HL-60 (cell line): ENCODE data around the gene BTBD7.

Experiments used
- DNase-seq, 2 experiments: peaks; one replicate each; pipeline ENCODE4 v3.0.0-alpha.2; 2010 to 2020; ENCODE audit warnings: low read depth in 1 of 2, low spot score in 1 of 2
- H3K27ac ChIP-seq: fragments of 250-450 bp; sonication (Bioruptor Pico); replicated peaks from 2 replicates; pipeline ENCODE4 v1.5.1; 2020; ENCODE audit warnings: mild to moderate bottlenecking, moderate library complexity
- H3K27me3 ChIP-seq: fragments of 250-450 bp; sonication (Bioruptor Pico); 2 replicates; pipeline ENCODE4 v1.5.1; 2021; ENCODE audit warnings: mild to moderate bottlenecking, moderate library complexity; ENCODE audit not compliant: insufficient read depth, poor library complexity, severe bottlenecking
- H3K4me3 ChIP-seq: replicated peaks from 2 replicates; pipeline ENCODE4 v1.5.1; 2011; ENCODE audit warnings: mild to moderate bottlenecking, control low read depth, low read length; ENCODE audit not compliant: insufficient read depth
- CTCF ChIP-seq: IDR thresholded peaks from one replicate; pipeline ENCODE4 v1.5.1; 2011; ENCODE audit warnings: low read length, control low read depth, inconsistent platforms; ENCODE audit not compliant: insufficient read depth
- GABPA ChIP-seq: IDR thresholded peaks from 2 replicates; pipeline ENCODE4 v1.6.1; 2012; ENCODE audit warnings: low read depth
- POLR2AphosphoS5 ChIP-seq: IDR thresholded peaks from 2 replicates; pipeline ENCODE4 v1.6.1; 2012; ENCODE audit warnings: low read depth
- REST ChIP-seq: IDR thresholded peaks from 2 replicates; pipeline ENCODE4 v1.6.1; 2012; ENCODE audit warnings: low read depth; ENCODE audit not compliant: insufficient replicate concordance
- SPI1 ChIP-seq: IDR thresholded peaks from 2 replicates; pipeline ENCODE4 v1.6.1; 2012; ENCODE audit warnings: low read depth, mild to moderate bottlenecking, borderline replicate concordance

The BTBD7 gene

GRCh38 chr14:93268406-93268805 lies 64.4 kb downstream of the BTBD7 start:
- Histone ChIP-seq H3K4me3 (no peak overlapping the region), H3K27ac (no peak overlapping the region), H3K27me3 (no peaks in the 10 kb centered on the region)
- DNase-seq: no peak
- TF ChIP-seq GABPA: no peak
- TF ChIP-seq SPI1: no peak
- no peak for TF ChIP-seq REST
- no peak for TF ChIP-seq CTCF
- no peak for TF ChIP-seq POLR2AphosphoS5

GRCh38 chr14:93267149-93267711 lies 65.6 kb downstream of the BTBD7 start:
- H3K4me3 ChIP-seq: no peak overlapping the region
- no peak for DNase-seq
- TF ChIP-seq POLR2AphosphoS5 (no peak), REST (no peak), SPI1 (no peak), CTCF (no peak), GABPA (no peak)
- H3K27me3 ChIP-seq: no peaks in the 10 kb centered on the region
- H3K27ac ChIP-seq: no peak overlapping the region

- H3K4me3 ChIP-seq: no peak overlapping the region
- DNase-seq: no peak
- H3K27ac ChIP-seq: no peak overlapping the region
- no peaks in the 10 kb centered on the region for H3K27me3 ChIP-seq
- TF ChIP-seq SPI1 (no peak), POLR2AphosphoS5 (no peak), CTCF (no peak), GABPA (no peak), REST (no peak)
These were observed 66.7 kb downstream of the BTBD7 start for GRCh38 chr14:93266127-93266526.
